Measurements from ENCODE around the gene HIVEP3. TPM values are rescaled to one million over a fixed set of nuclear protein-coding genes. Genes with fewer than 3 reads are reported as not detected.
A peak's percentile ranks its signal among the peaks of the same experiment; 100 is the strongest.

Gene HIVEP3
- total RNA-seq, 2 experiments from 2014 or later: 13.2 to 13.4 TPM

DNA sequence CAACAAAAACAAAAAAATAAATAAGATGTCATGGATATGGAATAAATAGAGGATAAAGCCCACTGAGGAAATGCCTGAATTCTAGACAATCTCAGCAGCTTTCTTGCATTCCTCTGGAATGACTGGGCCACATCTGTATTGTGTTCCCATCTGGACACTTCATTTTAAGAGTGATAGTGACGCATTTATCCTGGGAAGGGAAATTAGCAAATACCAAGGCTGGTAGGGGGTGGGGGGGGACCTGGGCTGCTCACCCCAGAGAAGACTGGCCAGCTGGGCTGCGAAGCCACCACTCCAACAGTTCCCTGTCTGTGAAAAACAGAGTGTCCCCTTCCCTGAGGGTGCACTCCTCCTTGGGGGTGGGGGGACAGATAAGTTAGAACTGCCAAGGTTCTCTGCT, 106.3 kb downstream of the HIVEP3 start:
- intact Hi-C loops (cut with micrococcal nuclease): loop anchor here (1.0 to 5.0 kb wide), 4 partner anchors 108 to 361 kb away; no protein-coding TSS in a partner anchor
- Mint-ChIP-seq H3K9me3 (no peaks in the 10 kb centered on the region), H3K4me3 (no peak overlapping the region), H3K27ac (no peak overlapping the region), H3K4me1 (ENCODE audit: low read depth) (peaks cover 39% of the 10 kb centered on the region), H3K27me3 (ENCODE audit: low read depth) (no peaks in the 10 kb centered on the region), H3K36me3 (ENCODE audit: low read depth) (no peaks in the 10 kb centered on the region)
- CTCF ChIA-PET: interaction anchor here (0.7 to 1.8 kb wide), 13 partner anchors 13 to 361 kb away, joined by 3 to 5 read pairs (median 4); no protein-coding TSS in a partner anchor
- DNase-seq: no peak

- no peak overlapping the region for H3K27ac Mint-ChIP-seq
Observed at GRCh38 chr1:41812051-41812450, 106.7 kb downstream of the HIVEP3 start.

GRCh38 chr1:41811051-41811795, 107.5 kb downstream of the HIVEP3 start:
- Mint-ChIP-seq H3K36me3 (ENCODE audit: low read depth) (no peaks in the 10 kb centered on the region), H3K4me1 (ENCODE audit: low read depth) (peaks cover 51% of the 10 kb centered on the region), H3K27ac (no peak overlapping the region), H3K27me3 (ENCODE audit: low read depth) (no peaks in the 10 kb centered on the region), H3K4me3 (no peak overlapping the region), H3K9me3 (no peaks in the 10 kb centered on the region)
- CTCF ChIA-PET: interaction anchor here (0.7 to 1.8 kb wide), 12 partner anchors 19 to 238 kb away, joined by 3 to 5 read pairs (median 3); no protein-coding TSS in a partner anchor
- intact Hi-C loops (cut with micrococcal nuclease): loop anchor here (1.0 to 5.0 kb wide), 5 partner anchors 57 to 336 kb away; no protein-coding TSS in a partner anchor
- DNase-seq: peak; percentile 78

More at GRCh38 chr1:41812051-41812450, 106.7 kb downstream of the HIVEP3 start:
- peaks cover 43% of the 10 kb centered on the region for H3K4me1 Mint-ChIP-seq (ENCODE audit: low read depth)
- CTCF ChIA-PET: interaction anchor here (0.7 to 1.8 kb wide), 15 partner anchors 13 to 361 kb away, joined by 3 to 5 read pairs (median 3); no protein-coding TSS in a partner anchor
- no peaks in the 10 kb centered on the region for H3K36me3 Mint-ChIP-seq (ENCODE audit: low read depth)
- H3K27me3 Mint-ChIP-seq (ENCODE audit: low read depth): no peaks in the 10 kb centered on the region
- peak; percentile 85 for DNase-seq
- intact Hi-C loops (cut with micrococcal nuclease): loop anchor here (1.0 to 5.0 kb wide), 4 partner anchors 108 to 361 kb away; no protein-coding TSS in a partner anchor
- no peaks in the 10 kb centered on the region for H3K9me3 Mint-ChIP-seq
- no peak overlapping the region for H3K4me3 Mint-ChIP-seq

GRCh38 chr1:41810446-41810845, 108.3 kb downstream of the HIVEP3 start:
- Mint-ChIP-seq H3K4me1 (ENCODE audit: low read depth) (peaks cover 59% of the 10 kb centered on the region), H3K9me3 (no peaks in the 10 kb centered on the region), H3K27me3 (ENCODE audit: low read depth) (no peaks in the 10 kb centered on the region), H3K36me3 (ENCODE audit: low read depth) (no peaks in the 10 kb centered on the region), H3K4me3 (no peak overlapping the region), H3K27ac (no peak overlapping the region)
- intact Hi-C loops (cut with micrococcal nuclease): loop anchor here (1.0 to 5.0 kb wide), 4 partner anchors 52 to 337 kb away; no protein-coding TSS in a partner anchor
- DNase-seq: peak; percentile 77
- CTCF ChIA-PET: interaction anchor here (1.1 to 1.5 kb wide), 2 partner anchors 137 to 363 kb away, joined by 3 to 4 read pairs; no protein-coding TSS in a partner anchor

DNA sequence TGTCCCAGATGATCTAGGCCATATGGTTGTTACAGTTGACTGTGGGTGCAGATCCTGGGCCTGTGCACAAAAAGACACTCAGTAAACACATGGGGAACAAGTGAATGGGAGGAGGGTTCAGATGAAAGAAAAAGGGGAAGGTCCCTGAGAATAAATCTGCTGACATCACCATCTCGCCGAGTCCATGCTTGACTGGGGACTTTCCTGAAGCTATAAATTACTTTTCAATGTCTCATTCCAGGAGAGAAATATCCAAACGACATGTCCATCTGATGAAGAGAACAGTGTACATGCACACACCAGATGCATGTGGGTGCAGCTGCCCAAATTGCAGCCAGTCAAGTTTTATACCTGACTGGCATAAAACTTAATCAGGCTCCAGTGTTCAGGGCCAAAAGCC, 109.0 kb downstream of the HIVEP3 start:
- Mint-ChIP-seq H3K27ac (no peak overlapping the region), H3K36me3 (ENCODE audit: low read depth) (no peaks in the 10 kb centered on the region), H3K4me1 (ENCODE audit: low read depth) (peaks cover 65% of the 10 kb centered on the region), H3K4me3 (no peak overlapping the region), H3K9me3 (no peaks in the 10 kb centered on the region), H3K27me3 (ENCODE audit: low read depth) (no peaks in the 10 kb centered on the region)
- peak; percentile 60 for DNase-seq
- intact Hi-C loops (cut with micrococcal nuclease): loop anchor here (1.0 to 5.0 kb wide), 5 partner anchors 53 to 338 kb away; no protein-coding TSS in a partner anchor
- CTCF ChIA-PET: interaction anchor here (1.1 kb wide), 1 partner anchor 364 kb away, joined by 4 read pairs; no protein-coding TSS in a partner anchor

DNA sequence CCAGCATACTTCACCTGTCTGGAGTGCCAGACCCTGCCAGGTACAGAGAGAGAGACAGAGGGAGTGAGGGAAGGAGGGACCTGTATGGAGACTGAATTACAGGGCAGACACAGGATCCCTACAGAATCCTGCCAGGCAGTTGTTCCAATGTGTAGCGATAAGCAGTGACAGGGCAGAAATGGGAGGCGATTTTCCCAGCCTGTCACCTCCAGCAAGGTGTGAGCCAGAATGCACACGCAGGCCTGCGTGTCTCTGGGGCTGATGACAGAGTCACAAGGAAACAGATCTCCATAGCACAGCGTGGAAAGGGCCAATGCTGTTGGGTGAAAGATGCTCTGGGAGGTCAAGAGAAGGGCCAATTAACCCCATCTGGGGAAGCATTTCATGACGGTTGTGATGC, 111.3 kb downstream of the HIVEP3 start:
- no peaks in the 10 kb centered on the region for H3K36me3 Mint-ChIP-seq (ENCODE audit: low read depth)
- H3K4me1 Mint-ChIP-seq (ENCODE audit: low read depth): peaks cover 87% of the 10 kb centered on the region
- peak overlapping the region; percentile 28 for H3K4me3 Mint-ChIP-seq
- no peaks in the 10 kb centered on the region for H3K27me3 Mint-ChIP-seq (ENCODE audit: low read depth)
- intact Hi-C loops (cut with micrococcal nuclease): loop anchor here (2.0 to 5.0 kb wide), 4 partner anchors 17 to 310 kb away; no protein-coding TSS in a partner anchor
- H3K27ac Mint-ChIP-seq: peak overlapping the region; percentile 86
- CTCF ChIA-PET: interaction anchor here (1.2 kb wide), 1 partner anchor 291 kb away, joined by 3 read pairs; no protein-coding TSS in a partner anchor
- H3K9me3 Mint-ChIP-seq: no peaks in the 10 kb centered on the region
- DNase-seq: no peak

GRCh38 chr1:41806472-41807155, 112.1 kb downstream of the HIVEP3 start:
- DNase-seq: peak; percentile 71
- Mint-ChIP-seq H3K36me3 (ENCODE audit: low read depth) (no peaks in the 10 kb centered on the region), H3K4me1 (ENCODE audit: low read depth) (peaks cover 89% of the 10 kb centered on the region), H3K27me3 (ENCODE audit: low read depth) (no peaks in the 10 kb centered on the region), H3K4me3 (peak overlapping the region; percentile 31), H3K9me3 (no peaks in the 10 kb centered on the region), H3K27ac (peak overlapping the region; percentile 86)
- intact Hi-C loops (cut with micrococcal nuclease): loop anchor here (1.0 to 5.0 kb wide), 5 partner anchors 16 to 309 kb away; no protein-coding TSS in a partner anchor
- CTCF ChIA-PET: interaction anchor here (1.2 kb wide), 1 partner anchor 290 kb away, joined by 3 read pairs; no protein-coding TSS in a partner anchor

GRCh38 chr1:41805771-41806471, 112.8 kb downstream of the HIVEP3 start:
- peak overlapping the region; percentile 31 for H3K4me3 Mint-ChIP-seq
- intact Hi-C loops (cut with micrococcal nuclease): loop anchor here (1.0 to 5.0 kb wide), 5 partner anchors 15 to 309 kb away; no protein-coding TSS in a partner anchor
- CTCF ChIA-PET: interaction anchor here (0.6 to 1.1 kb wide), 2 partner anchors 310 to 467 kb away, joined by 3 read pairs; no protein-coding TSS in a partner anchor
- no peaks in the 10 kb centered on the region for H3K27me3 Mint-ChIP-seq (ENCODE audit: low read depth)
- peaks cover 87% of the 10 kb centered on the region for H3K4me1 Mint-ChIP-seq (ENCODE audit: low read depth)
- peak overlapping the region; percentile 86 for H3K27ac Mint-ChIP-seq
- H3K9me3 Mint-ChIP-seq: no peaks in the 10 kb centered on the region
- no peaks in the 10 kb centered on the region for H3K36me3 Mint-ChIP-seq (ENCODE audit: low read depth)
- peak; percentile 53 for DNase-seq

DNA sequence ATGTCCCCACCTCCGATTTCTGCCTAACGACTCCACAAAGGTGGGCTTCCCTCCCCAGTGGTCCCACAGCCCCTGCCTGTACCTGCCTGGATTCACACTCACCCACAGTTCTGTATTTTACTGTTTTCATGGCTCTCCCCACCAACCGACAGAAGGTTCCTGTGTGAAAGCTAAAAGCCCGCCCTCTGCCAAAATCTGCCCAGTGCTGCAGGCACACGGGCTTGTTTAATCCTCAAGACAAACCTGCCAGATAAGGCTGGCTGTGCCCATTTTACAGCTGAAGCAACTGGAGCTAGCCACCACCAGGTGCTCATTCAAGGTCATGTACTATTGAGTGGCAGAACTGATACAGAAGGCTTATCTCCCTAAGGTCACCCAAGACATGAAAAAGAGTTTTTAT, 114.5 kb downstream of the HIVEP3 start:
- H3K9me3 Mint-ChIP-seq: no peaks in the 10 kb centered on the region
- CTCF ChIA-PET: interaction anchor here (1.6 kb wide), 1 partner anchor 230 kb away, joined by 6 read pairs; no protein-coding TSS in a partner anchor
- no peaks in the 10 kb centered on the region for H3K36me3 Mint-ChIP-seq (ENCODE audit: low read depth)
- H3K4me1 Mint-ChIP-seq (ENCODE audit: low read depth): peaks cover 87% of the 10 kb centered on the region
- no peaks in the 10 kb centered on the region for H3K27me3 Mint-ChIP-seq (ENCODE audit: low read depth)
- peak; percentile 54 for DNase-seq
- peak overlapping the region; percentile 33 for H3K27ac Mint-ChIP-seq
- H3K4me3 Mint-ChIP-seq: no peak overlapping the region
- intact Hi-C loops (cut with micrococcal nuclease): no loop called here

DNA sequence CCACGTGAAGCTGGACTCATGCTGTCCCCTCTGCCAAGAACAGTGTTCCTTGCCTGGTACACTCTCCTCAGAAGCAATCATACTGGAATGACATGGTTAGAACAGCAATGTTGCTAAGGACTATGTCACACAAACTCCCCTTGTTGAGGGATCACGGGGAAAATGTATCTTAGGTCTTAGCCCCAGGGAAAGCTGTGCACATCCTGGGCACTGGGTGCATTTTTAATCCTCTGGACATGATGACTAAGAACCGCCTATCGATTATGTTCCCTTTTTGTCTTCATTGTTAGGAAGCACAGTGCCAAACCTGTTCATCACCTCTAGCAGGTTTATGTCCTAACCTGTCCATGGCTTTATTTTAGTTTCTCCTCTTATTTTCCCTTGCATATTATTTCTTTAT, 115.1 kb downstream of the HIVEP3 start:
- H3K4me1 Mint-ChIP-seq (ENCODE audit: low read depth): peaks cover 86% of the 10 kb centered on the region
- H3K9me3 Mint-ChIP-seq: no peaks in the 10 kb centered on the region
- H3K36me3 Mint-ChIP-seq (ENCODE audit: low read depth): no peaks in the 10 kb centered on the region
- intact Hi-C loops (cut with micrococcal nuclease): no loop called here
- peak overlapping the region; percentile 67 for H3K27ac Mint-ChIP-seq
- DNase-seq: no peak
- CTCF ChIA-PET: interaction anchor here (1.6 kb wide), 1 partner anchor 229 kb away, joined by 6 read pairs; no protein-coding TSS in a partner anchor
- no peak overlapping the region for H3K4me3 Mint-ChIP-seq
- H3K27me3 Mint-ChIP-seq (ENCODE audit: low read depth): no peaks in the 10 kb centered on the region

Data from activated naive CD4-positive, alpha-beta T cell treated with anti-CD3 and anti-CD28 coated beads for 36 hours (primary cell).